ENCODE data around the gene LRRC74B.

DNA sequence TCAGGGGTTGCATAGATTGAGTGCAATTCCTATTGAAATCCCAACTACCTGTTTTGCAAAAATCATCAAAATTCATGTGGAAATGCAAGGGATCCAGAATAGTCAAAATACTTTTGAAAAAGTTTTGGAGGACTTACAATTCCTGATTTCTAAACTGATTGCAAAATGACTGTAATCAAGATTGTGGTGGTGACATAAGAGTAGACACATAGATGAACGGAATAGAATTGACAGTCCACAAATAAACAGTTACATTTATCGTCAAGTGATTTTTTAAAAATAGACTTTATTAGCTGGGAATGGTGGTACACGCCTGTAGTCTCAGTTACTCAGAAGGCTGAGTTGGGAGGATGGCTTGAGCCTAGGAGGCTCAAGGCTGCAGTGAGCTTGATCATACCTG, 10.8 kb upstream of the LRRC74B start:
- TF ChIP-seq, protein P1, sequence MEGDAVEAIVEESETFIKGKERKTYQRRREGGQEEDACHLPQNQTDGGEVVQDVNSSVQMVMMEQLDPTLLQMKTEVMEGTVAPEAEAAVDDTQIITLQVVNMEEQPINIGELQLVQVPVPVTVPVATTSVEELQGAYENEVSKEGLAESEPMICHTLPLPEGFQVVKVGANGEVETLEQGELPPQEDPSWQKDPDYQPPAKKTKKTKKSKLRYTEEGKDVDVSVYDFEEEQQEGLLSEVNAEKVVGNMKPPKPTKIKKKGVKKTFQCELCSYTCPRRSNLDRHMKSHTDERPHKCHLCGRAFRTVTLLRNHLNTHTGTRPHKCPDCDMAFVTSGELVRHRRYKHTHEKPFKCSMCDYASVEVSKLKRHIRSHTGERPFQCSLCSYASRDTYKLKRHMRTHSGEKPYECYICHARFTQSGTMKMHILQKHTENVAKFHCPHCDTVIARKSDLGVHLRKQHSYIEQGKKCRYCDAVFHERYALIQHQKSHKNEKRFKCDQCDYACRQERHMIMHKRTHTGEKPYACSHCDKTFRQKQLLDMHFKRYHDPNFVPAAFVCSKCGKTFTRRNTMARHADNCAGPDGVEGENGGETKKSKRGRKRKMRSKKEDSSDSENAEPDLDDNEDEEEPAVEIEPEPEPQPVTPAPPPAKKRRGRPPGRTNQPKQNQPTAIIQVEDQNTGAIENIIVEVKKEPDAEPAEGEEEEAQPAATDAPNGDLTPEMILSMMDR (IDR thresholded peaks at IDR 0.05) = no peak
- TF ChIP-seq POLR2A (IDR thresholded peaks at IDR 0.05) = no peak
